H9 (cell line): ENCODE measurements around the gene PDZK1IP1. TPM values are rescaled to one million over a fixed set of nuclear protein-coding genes. Genes with fewer than 3 reads are reported as not detected.

Source experiments
- DNase-seq: peaks from one replicate; pipeline ENCODE4 v3.0.0-alpha.2; 2017
- H2AFZ ChIP-seq: one replicate; pipeline ENCODE4 v1.6.1; 2013; ENCODE audit warnings: mild to moderate bottlenecking, low read length, control low read depth, moderate library complexity
- H2AK5ac ChIP-seq: 2 replicates; pipeline ENCODE4 v1.6.1; 2013; ENCODE audit warnings: low read length, control low read depth, mixed read lengths; ENCODE audit not compliant: insufficient read length
- H2BK120ac ChIP-seq: one replicate; pipeline ENCODE4 v1.6.1; 2013; ENCODE audit warnings: low read depth, mild to moderate bottlenecking, low read length, control low read depth, inconsistent platforms; ENCODE audit not compliant: poor library complexity, severe bottlenecking
- H2BK12ac ChIP-seq: 2 replicates; pipeline ENCODE4 v1.6.1; 2013; ENCODE audit warnings: low read length, control low read depth, mixed read lengths, low read depth; ENCODE audit not compliant: insufficient read length
- H2BK15ac ChIP-seq: 2 replicates; pipeline ENCODE4 v1.6.1; 2013; ENCODE audit warnings: low read depth, low read length, control low read depth
- H2BK20ac ChIP-seq: one replicate; pipeline ENCODE4 v1.6.1; 2013; ENCODE audit warnings: low read depth, mild to moderate bottlenecking, low read length, control low read depth, inconsistent platforms; ENCODE audit not compliant: poor library complexity, severe bottlenecking
- H2BK5ac ChIP-seq: 2 replicates; pipeline ENCODE4 v1.6.1; 2013; ENCODE audit warnings: low read length, control low read depth, mixed read lengths; ENCODE audit not compliant: insufficient read length
- H3K14ac ChIP-seq: 2 replicates; pipeline ENCODE4 v1.6.1; 2013; ENCODE audit warnings: low read length, control low read depth; ENCODE audit not compliant: insufficient read depth
- H3K18ac ChIP-seq: 2 replicates; pipeline ENCODE4 v1.6.1; 2013; ENCODE audit warnings: low read depth, mild to moderate bottlenecking, mixed read lengths, low read length, control low read depth; ENCODE audit not compliant: insufficient read length
- H3K23ac ChIP-seq: 2 replicates; pipeline ENCODE4 v1.6.1; 2013; ENCODE audit warnings: low read length, control low read depth, mixed read lengths, low read depth; ENCODE audit not compliant: insufficient read length
- H3K23me2 ChIP-seq: 2 replicates; pipeline ENCODE4 v1.6.1; 2013; ENCODE audit warnings: low read depth, mild to moderate bottlenecking, mixed read lengths, low read length, control low read depth; ENCODE audit not compliant: insufficient read length, poor library complexity, severe bottlenecking
- H3K27ac ChIP-seq: 2 replicates; pipeline ENCODE4 v1.5.1; 2013; ENCODE audit warnings: low read length, control low read depth, mixed read lengths, low read depth; ENCODE audit not compliant: insufficient read length
- H3K27me3 ChIP-seq: 2 replicates; pipeline ENCODE4 v1.6.1; 2013; ENCODE audit warnings: low read length, control low read depth, inconsistent platforms; ENCODE audit not compliant: insufficient read depth
- H3K4ac ChIP-seq: 2 replicates; pipeline ENCODE4 v1.6.1; 2013; ENCODE audit warnings: low read depth, mild to moderate bottlenecking, control low read depth, inconsistent platforms, low read length, moderate library complexity
- H3K4me1 ChIP-seq: 2 replicates; pipeline ENCODE4 v1.6.1; 2013; ENCODE audit warnings: low read length, control low read depth, inconsistent platforms; ENCODE audit not compliant: insufficient read depth
- H3K4me2 ChIP-seq: 2 replicates; pipeline ENCODE4 v1.6.1; 2013; ENCODE audit warnings: low read length, control low read depth, mixed read lengths; ENCODE audit not compliant: insufficient read length, insufficient read depth
- H3K56ac ChIP-seq: 2 replicates; pipeline ENCODE4 v1.6.1; 2013; ENCODE audit warnings: low read depth, mild to moderate bottlenecking, mixed read lengths, low read length, control low read depth; ENCODE audit not compliant: insufficient read length
- H3K79me1 ChIP-seq: 2 replicates; pipeline ENCODE4 v1.6.1; 2013; ENCODE audit warnings: low read depth, mild to moderate bottlenecking, moderate library complexity, low read length, control low read depth, inconsistent platforms; ENCODE audit not compliant: insufficient read depth, poor library complexity, severe bottlenecking
- H3K79me2 ChIP-seq: 2 replicates; pipeline ENCODE4 v1.6.1; 2013; ENCODE audit warnings: low read length, control low read depth, inconsistent platforms; ENCODE audit not compliant: insufficient read depth
- H3K9ac ChIP-seq: 2 replicates; pipeline ENCODE4 v1.6.1; 2013; ENCODE audit warnings: low read length, control low read depth, mixed read lengths; ENCODE audit not compliant: insufficient read length; ENCODE audit errors: extremely low read depth
- H3K9me3 ChIP-seq: one replicate; pipeline ENCODE4 v1.6.1; 2013; ENCODE audit warnings: low read depth, low read length, inconsistent platforms; ENCODE audit not compliant: control insufficient read depth
- H3T11ph ChIP-seq: one replicate; pipeline ENCODE4 v1.6.1; 2013; ENCODE audit warnings: mild to moderate bottlenecking, low read length, control low read depth, inconsistent platforms
- H4K20me1 ChIP-seq: one replicate; pipeline ENCODE4 v1.6.1; 2013; ENCODE audit not compliant: control insufficient read depth, insufficient read length, insufficient read depth
- H4K5ac ChIP-seq: 2 replicates; pipeline ENCODE4 v1.6.1; 2013; ENCODE audit warnings: low read depth, mild to moderate bottlenecking, mixed read lengths, low read length, control low read depth; ENCODE audit not compliant: insufficient read length
- H4K8ac ChIP-seq: replicated peaks from 2 replicates; pipeline ENCODE4 v1.6.1; 2013; ENCODE audit warnings: low read length, control low read depth, mixed read lengths, low read depth; ENCODE audit not compliant: insufficient read length
- H4K91ac ChIP-seq: 2 replicates; pipeline ENCODE4 v1.6.1; 2013; ENCODE audit warnings: low read depth, mild to moderate bottlenecking, moderate library complexity, mixed read lengths, low read length, control low read depth; ENCODE audit not compliant: insufficient read length
- H3K27ac Mint-ChIP-seq, 3 experiments: 2 replicates in 2 of 3; 3 replicates in 1 of 3; pipeline ENCODE4 v1.8.0; 2020 to 2021; ENCODE audit warnings: mixed read lengths in 3 of 3, mild to moderate bottlenecking in 1 of 3, moderate library complexity in 1 of 3
- H3K27me3 Mint-ChIP-seq: 2 replicates; pipeline ENCODE4 v1.8.0; 2021; ENCODE audit warnings: low read depth, mild to moderate bottlenecking, moderate library complexity, mixed read lengths
- H3K36me3 Mint-ChIP-seq, 3 experiments: 2 replicates in 2 of 3; 3 replicates in 1 of 3; pipeline ENCODE4 v1.8.0; 2020 to 2021; ENCODE audit warnings: low read depth in 3 of 3, mixed read lengths in 3 of 3; ENCODE audit not compliant: insufficient read depth in 1 of 3
- H3K4me1 Mint-ChIP-seq, 2 experiments: 2 replicates each; pipeline ENCODE4 v1.8.0; 2020; ENCODE audit warnings: mixed read lengths in 2 of 2
- H3K4me3 Mint-ChIP-seq, 2 experiments: 2 replicates in 1 of 2; 3 replicates in 1 of 2; pipeline ENCODE4 v1.8.0; 2020 to 2021; ENCODE audit warnings: mild to moderate bottlenecking in 2 of 2, mixed read lengths in 2 of 2, moderate library complexity in 1 of 2
- H3K9me3 Mint-ChIP-seq, 2 experiments: 2 replicates in 1 of 2; 3 replicates in 1 of 2; pipeline ENCODE4 v1.8.0; 2020; ENCODE audit warnings: mild to moderate bottlenecking in 2 of 2, mixed read lengths in 2 of 2, moderate library complexity in 1 of 2
- CTCF ChIP-seq: fragments of 200-600 bp; sonication (generic); conservative IDR thresholded peaks from 3 replicates; pipeline ENCODE4 v1.8.0; 2021; ENCODE audit warnings: antibody characterized with exemption, mild to moderate bottlenecking
- WGBS: extraction: QIAGEN DNeasy Blood & Tissue Kit; methylation state at CpG from one replicate; pipeline ENCODE4 v1.1.7; 2013; ENCODE audit warnings: missing lambda C conversion rate, low lambda C conversion rate, mixed read lengths; ENCODE audit not compliant: insufficient read length; ENCODE audit errors: extremely low coverage; 5-methylcytosine and 5-hydroxymethylcytosine counted together
- total RNA-seq: library from RNA; stranded (reverse); gene quantifications from 2 replicates; pipeline ENCODE4 v1.2.1, GENCODE V29; 2021

Gene PDZK1IP1
- total RNA-seq, 1 experiment from 2014 or later = not detected

GRCh38 chr1:47215713-47216112 is 25.9 kb upstream of the PDZK1IP1 start:
- TF ChIP-seq CTCF = no peak
- Mint-ChIP-seq H3K36me3 (no peaks in the 10 kb centered on the region), H3K4me3 (no peak overlapping the region), H3K4me1 (peaks cover 7 to 8% of the 10 kb centered on the region in 2 experiments), H3K27ac (no peak overlapping the region), H3K9me3 (peaks cover 0 to under 1% of the 10 kb centered on the region in 2 experiments; a peak in 1 of 5 replicates), H3K27me3 (peaks cover 47% of the 10 kb centered on the region)
- no peak overlapping the region for H4K91ac ChIP-seq
- H3K4me2 ChIP-seq = no peak overlapping the region
- H2BK12ac ChIP-seq = no peak overlapping the region
- no peak overlapping the region for H4K8ac ChIP-seq
- H3K9ac ChIP-seq = no peak overlapping the region
- H4K5ac ChIP-seq = no peak overlapping the region
- no peak overlapping the region for H3K56ac ChIP-seq
- H3K23me2 ChIP-seq = no peaks in the 10 kb centered on the region
- no peaks in the 10 kb centered on the region for H4K20me1 ChIP-seq
- H3T11ph ChIP-seq = no peak overlapping the region
- no peak overlapping the region for H3K18ac ChIP-seq
- no peak overlapping the region for H3K4ac ChIP-seq
- no CpG with 5 or more reads among the region's 4 CpGs for WGBS
- no peak overlapping the region for H3K14ac ChIP-seq
- H2BK20ac ChIP-seq = no peak overlapping the region
- H2BK5ac ChIP-seq = no peak overlapping the region
- H3K79me1 ChIP-seq = no peaks in the 10 kb centered on the region
- no peak overlapping the region for H2AFZ ChIP-seq
- no peak overlapping the region for H2BK120ac ChIP-seq
- H3K4me1 ChIP-seq = no peaks in the 10 kb centered on the region; the same call in 1 of the 2 replicates
- no peak overlapping the region for H2AK5ac ChIP-seq
- no peaks in the 10 kb centered on the region for H3K79me2 ChIP-seq
- no peak overlapping the region for H2BK15ac ChIP-seq
- H3K23ac ChIP-seq = no peak overlapping the region
- H3K9me3 ChIP-seq = no peaks in the 10 kb centered on the region
- H3K27ac ChIP-seq = no peak overlapping the region
- H3K27me3 ChIP-seq = peaks cover 9% of the 10 kb centered on the region; the same call in 1 of the 2 replicates
- DNase-seq = no peak
